GM18520 (cell line): ENCODE measurements around the gene SMCHD1.
"Not testable (repeated sequence)": the region's sequence is repeated elsewhere in the genome, so short reads cannot be mapped to it uniquely, and the experiment has no call there.

Experiments used
- ATAC-seq: cut with Tn5 transposase; IDR thresholded peaks from one replicate; pipeline ENCODE4 v1.9.1; 2021; ENCODE audit not compliant: unreplicated experiment

Gene SMCHD1

DNA sequence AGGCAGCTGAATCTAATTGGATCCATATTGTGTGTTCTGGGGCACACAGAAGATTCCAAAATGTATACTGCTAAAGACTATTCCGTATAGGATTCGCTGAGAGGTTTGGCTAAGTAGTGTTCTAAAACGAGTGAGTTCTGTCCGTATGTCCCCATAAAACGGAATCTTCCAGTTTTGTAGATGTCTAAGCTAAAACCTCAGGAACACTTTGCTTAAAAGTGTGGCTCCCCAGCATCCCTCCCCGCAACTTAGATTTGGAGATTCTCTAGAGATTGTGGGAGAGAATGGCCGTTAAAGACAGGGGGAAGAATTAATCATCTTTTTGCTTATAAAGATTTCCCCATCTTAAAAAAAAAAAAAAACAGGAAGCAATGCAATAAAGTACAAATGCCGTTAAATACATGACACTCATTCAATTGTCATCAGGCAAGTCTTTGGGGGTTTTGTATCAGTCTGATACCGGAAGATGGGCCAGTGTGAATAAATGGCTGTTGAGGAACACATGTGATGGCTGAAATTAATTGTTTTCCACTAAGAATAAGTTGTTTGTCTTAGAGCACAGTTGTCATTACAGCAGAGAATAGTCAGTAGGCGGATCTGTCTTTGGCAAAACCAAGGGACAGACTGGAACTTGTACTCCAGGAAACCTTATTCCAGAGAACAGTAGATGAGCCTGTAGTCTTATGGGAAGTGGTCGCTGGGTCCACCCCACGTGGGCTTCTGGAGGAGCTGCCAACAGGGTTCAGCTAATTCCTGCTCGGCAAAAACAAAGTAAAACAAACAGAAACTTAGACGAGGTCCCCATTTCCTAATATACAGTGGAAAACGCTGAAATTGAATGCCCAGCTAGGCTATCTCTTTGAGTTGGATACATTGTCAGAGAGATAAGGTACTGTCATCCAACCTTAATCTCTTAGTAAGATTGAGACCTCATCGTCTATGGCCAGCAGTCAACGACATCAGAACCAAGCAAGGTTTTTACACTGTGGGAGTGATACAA is 193.0 kb downstream of the SMCHD1 start:
- no peak for ATAC-seq

DNA sequence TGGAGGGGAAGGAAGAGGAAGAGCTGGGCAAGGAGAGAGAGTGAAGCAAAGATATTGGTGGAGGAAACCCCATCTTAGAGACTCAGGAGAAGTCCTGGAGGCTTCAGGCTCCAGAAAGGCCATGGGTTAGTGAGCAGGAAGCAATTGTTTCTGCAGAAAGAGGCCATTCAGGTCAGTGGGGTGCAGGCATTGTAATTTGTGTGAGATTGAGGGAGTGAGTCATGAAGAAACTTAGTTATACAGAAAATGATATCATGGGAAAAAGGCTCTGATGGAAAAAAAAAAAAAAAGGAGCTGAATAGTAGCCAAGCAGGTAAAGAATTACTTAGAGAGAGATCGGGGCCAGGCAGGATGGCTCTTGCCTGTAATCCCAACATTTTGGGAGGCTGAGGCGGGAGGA is 195.3 kb downstream of the SMCHD1 start:
- no peak for ATAC-seq

DNA sequence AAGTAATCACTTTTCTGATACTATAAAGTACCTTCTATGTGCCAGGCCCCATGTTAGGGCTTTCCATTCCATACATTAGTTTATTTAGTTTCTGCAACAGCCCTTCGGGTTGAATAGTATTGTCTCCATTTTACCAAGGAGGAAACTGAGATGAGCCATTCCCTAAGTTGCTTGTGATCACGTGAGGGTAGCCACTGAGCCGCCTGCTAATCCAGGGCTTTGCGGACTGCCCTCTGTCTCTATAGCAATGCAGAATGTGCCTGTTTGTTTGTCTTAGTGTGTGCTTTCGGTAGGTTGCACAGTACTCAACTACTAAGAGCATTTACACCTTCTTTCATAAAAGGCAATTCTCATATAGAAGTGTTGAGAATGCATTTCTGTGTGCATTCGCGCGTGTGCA is 196.2 kb downstream of the SMCHD1 start:
- ATAC-seq: no peak

DNA sequence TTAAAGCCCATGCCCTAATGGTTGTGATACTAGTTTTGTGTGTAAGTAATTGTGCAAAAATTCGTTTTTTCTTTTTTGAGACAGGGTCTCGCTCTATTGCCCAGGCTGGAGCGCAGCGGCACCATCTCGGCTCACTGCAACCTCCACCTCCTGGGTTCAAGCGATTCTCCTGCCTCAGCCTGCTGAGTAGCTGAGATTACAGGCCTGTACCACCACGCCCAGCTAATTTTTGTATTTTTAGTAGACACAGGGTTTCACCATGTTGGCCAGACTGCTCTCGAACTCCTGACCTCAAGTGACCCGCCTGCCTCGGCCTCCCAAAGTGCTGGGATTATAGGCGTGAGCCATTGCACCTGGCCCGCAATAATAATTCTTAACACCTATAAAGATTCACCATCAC is 196.9 kb downstream of the SMCHD1 start:
- not testable (repeated sequence) for ATAC-seq

DNA sequence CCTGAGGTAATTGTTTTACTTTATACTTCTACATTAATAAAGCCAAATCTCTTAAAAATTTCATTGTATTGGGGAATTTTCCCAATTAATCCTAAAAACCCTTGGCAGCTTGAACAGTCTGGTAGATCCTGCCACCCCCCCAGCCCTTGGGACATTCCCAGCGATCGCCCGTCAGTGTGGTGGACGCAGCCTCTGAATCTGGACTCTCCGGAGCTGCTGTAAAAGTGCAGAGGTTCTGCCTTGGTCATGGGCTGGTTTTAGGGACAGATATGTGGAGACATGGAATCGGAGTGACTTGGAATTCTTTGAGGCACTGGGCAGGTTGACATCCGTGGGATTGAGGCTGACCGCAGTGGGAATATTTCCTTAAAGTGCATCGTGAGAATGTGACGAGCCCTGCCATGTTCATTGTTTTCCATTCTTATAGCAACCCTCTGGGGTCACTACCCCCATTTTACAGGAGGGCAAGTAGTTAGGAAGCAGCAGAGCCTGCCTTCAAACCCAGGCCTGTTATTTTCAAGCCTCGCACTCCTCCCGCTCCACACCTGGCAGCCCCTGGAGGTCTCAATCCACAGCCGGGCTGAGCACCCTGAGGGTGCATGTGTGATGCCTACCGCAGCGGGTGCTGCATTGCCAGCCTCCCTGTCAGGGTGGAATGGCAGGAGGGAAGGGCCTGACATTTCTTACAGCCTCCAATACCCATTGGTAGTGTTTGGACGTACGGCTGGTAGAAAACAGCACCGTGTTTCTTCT is 197.8 kb downstream of the SMCHD1 start:
- ATAC-seq: no peak

DNA sequence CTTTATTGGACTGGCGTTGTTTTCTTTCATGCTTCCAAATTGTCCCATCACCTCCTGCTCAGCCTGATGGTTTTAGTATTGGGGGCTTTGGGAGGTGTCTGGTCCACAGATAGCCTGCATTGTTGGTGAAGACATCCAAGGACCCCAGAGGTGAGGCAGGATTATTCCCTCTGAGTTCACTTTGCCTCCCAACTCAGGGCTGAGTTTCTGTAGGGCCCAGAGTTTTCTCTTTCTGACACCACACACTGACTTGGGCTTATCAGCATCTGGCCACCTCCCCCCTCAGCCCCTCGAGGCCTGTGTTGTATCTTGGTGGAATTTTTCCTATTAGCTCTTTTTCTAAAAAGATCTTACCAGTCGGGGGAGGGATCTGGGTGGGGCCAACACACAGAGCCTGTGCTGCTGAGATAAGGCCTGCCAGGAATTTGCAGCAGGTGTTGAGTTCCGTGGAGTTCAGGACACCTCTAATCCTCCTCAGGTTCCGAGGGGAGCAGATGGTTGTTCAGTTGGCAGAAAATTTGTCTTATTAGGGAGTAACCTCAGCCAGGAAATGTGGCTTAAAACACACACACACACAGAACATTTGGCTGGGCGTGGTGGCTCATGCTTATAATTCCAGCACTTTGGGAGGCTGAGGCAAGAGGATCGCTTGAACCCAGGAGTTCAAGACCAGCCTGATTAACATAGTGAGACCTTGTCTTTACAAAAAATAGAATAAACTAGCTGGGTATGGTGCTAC is 198.6 kb downstream of the SMCHD1 start:
- no peak for ATAC-seq
